ENCODE data around the gene CRYAA.
"Not testable (repeated sequence)": the region's sequence is repeated elsewhere in the genome, so short reads cannot be mapped to it uniquely, and the experiment has no call there.

CRYAA gene

GRCh38 chr21:43177043-43177906 is 8.5 kb downstream of the CRYAA start:
- not testable (repeated sequence) for H3K4me3 ChIP-seq (ENCODE audit: low read depth, low read length)

- H3K4me3 ChIP-seq (ENCODE audit: low read depth, low read length) = not testable (repeated sequence)
Observed at GRCh38 chr21:43178175-43178826, 9.5 kb downstream of the CRYAA start.

GRCh38 chr21:43181033-43181432 is 12.2 kb downstream of the CRYAA start:
- not testable (repeated sequence) for H3K4me3 ChIP-seq (ENCODE audit: low read depth, low read length)

- H3K4me3 ChIP-seq (ENCODE audit: low read depth, low read length) = not testable (repeated sequence)
Observed at GRCh38 chr21:43187268-43187667, 18.5 kb downstream of the CRYAA start.

GRCh38 chr21:43187715-43188114 is 18.9 kb downstream of the CRYAA start:
- H3K4me3 ChIP-seq (ENCODE audit: low read depth, low read length) = no peak overlapping the region

GRCh38 chr21:43188181-43188580 is 19.4 kb downstream of the CRYAA start:
- H3K4me3 ChIP-seq (ENCODE audit: low read depth, low read length) = no peak overlapping the region

GRCh38 chr21:43188592-43189210 is 19.9 kb downstream of the CRYAA start:
- no peak overlapping the region for H3K4me3 ChIP-seq (ENCODE audit: low read depth, low read length)

GRCh38 chr21:43189936-43190335 is 21.1 kb downstream of the CRYAA start:
- H3K4me3 ChIP-seq (ENCODE audit: low read depth, low read length) = no peak overlapping the region

- no peak overlapping the region for H3K4me3 ChIP-seq (ENCODE audit: low read depth, low read length)
Observed at GRCh38 chr21:43190544-43190943, 21.7 kb downstream of the CRYAA start.

- H3K4me3 ChIP-seq (ENCODE audit: low read depth, low read length) = no peak overlapping the region
Observed at GRCh38 chr21:43190951-43191350, 22.1 kb downstream of the CRYAA start.

GRCh38 chr21:43191521-43191920 is 22.7 kb downstream of the CRYAA start:
- H3K4me3 ChIP-seq (ENCODE audit: low read depth, low read length) = no peak overlapping the region

- no peak overlapping the region for H3K4me3 ChIP-seq (ENCODE audit: low read depth, low read length)
Observed at GRCh38 chr21:43191971-43192370, 23.2 kb downstream of the CRYAA start.

- no peak overlapping the region for H3K4me3 ChIP-seq (ENCODE audit: low read depth, low read length)
Observed at GRCh38 chr21:43192501-43193081, 23.8 kb downstream of the CRYAA start.

- no peak overlapping the region for H3K4me3 ChIP-seq (ENCODE audit: low read depth, low read length)
Observed at GRCh38 chr21:43193088-43193650, 24.4 kb downstream of the CRYAA start.

GRCh38 chr21:43193651-43194302 is 25.0 kb downstream of the CRYAA start:
- H3K4me3 ChIP-seq (ENCODE audit: low read depth, low read length) = no peak overlapping the region

- H3K4me3 ChIP-seq (ENCODE audit: low read depth, low read length) = no peak overlapping the region
Observed at GRCh38 chr21:43194303-43195120, 25.7 kb downstream of the CRYAA start.

- no peak overlapping the region for H3K4me3 ChIP-seq (ENCODE audit: low read depth, low read length)
Observed at GRCh38 chr21:43195121-43196021, 26.6 kb downstream of the CRYAA start.

GRCh38 chr21:43196826-43197225 is 28.0 kb downstream of the CRYAA start:
- no peak overlapping the region for H3K4me3 ChIP-seq (ENCODE audit: low read depth, low read length)

GRCh38 chr21:43198376-43198775 is 29.6 kb downstream of the CRYAA start:
- no peak overlapping the region for H3K4me3 ChIP-seq (ENCODE audit: low read depth, low read length)
